ENCODE measurements around the gene NDP.

NDP gene, protein sequence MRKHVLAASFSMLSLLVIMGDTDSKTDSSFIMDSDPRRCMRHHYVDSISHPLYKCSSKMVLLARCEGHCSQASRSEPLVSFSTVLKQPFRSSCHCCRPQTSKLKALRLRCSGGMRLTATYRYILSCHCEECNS

DNA sequence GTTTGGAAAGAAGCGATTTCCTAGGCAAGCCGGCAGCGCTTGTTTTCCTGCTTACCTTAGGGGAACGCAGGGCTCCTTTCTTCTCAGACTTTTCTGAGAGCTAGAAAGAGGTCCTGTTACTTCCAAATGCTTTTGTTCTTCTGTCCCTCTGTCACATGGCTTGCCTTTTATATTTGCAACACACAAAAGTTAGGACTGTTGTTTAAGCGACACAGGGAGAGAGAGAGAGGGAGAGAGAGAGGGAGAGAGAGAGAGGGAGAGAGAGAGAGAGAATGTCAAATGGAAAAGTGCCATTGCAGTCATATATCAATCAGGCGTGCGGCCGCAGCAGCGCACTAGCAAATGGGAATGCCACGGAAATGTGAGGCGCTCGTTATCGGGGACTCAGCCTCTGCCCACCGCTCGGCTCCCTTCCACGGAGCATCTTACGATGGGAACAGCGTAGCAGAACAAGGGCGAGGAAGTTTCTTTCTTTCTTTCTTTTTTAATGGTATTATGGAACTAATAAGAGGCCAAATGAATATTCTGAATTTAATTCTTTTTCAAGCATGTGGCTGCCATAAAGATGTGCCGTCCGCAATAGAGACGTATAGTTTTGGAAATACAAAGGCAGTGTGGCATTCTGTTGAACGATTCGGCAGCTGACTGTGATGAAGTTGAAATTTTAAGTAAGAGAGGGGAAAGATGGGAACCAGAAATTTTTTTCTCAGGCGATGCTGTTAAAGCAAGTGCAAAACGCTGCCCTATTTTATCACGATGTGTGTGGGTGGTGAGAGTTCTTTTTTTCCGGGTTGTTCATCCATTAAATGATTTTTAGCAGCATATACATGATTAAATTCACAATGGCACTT, at the start of gene NDP:
NDP (minus strand) TSS at position 142 of the 851 bp plus-strand sequence. CDS start 14,745 bp downstream, outside the sequence.
- DNase-seq (ENCODE audit: low read depth): peak; percentile 4
- peak within 1 kb of the TSS; percentile 30 for H3K4me3 ChIP-seq (ENCODE audit: low read length)
- TF ChIP-seq, protein P1, sequence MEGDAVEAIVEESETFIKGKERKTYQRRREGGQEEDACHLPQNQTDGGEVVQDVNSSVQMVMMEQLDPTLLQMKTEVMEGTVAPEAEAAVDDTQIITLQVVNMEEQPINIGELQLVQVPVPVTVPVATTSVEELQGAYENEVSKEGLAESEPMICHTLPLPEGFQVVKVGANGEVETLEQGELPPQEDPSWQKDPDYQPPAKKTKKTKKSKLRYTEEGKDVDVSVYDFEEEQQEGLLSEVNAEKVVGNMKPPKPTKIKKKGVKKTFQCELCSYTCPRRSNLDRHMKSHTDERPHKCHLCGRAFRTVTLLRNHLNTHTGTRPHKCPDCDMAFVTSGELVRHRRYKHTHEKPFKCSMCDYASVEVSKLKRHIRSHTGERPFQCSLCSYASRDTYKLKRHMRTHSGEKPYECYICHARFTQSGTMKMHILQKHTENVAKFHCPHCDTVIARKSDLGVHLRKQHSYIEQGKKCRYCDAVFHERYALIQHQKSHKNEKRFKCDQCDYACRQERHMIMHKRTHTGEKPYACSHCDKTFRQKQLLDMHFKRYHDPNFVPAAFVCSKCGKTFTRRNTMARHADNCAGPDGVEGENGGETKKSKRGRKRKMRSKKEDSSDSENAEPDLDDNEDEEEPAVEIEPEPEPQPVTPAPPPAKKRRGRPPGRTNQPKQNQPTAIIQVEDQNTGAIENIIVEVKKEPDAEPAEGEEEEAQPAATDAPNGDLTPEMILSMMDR (IDR thresholded peaks at IDR 0.05; ENCODE audit: insufficient read depth, low read depth, low read length, missing control alignments): no peak

DNA sequence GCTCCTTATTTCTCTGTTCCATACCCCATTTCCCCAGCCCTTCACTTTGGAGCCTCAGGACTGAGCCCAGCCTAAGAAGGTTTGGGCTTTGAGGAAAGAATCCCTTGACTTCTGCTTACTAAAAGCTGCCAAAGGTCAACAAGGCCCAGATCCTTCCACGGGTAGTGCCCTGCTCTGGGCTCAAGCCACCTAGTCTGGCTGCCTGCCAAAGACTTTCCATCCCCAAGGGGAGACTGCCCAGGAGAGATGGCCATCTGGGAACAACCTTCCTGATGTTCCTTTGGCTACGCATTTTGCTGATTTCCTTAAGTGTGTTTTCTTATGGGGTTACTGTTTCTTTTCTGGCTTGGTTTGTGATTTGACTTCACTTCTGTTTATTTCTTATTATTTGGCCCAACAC, 49.8 kb upstream of the NDP start:
- DNase-seq (ENCODE audit: low read depth): no peak
- TF ChIP-seq, protein P1 (IDR thresholded peaks at IDR 0.05; ENCODE audit: insufficient read depth, low read depth, low read length, missing control alignments): no peak
- H3K4me3 ChIP-seq (ENCODE audit: low read length): no peak overlapping the region

DNA sequence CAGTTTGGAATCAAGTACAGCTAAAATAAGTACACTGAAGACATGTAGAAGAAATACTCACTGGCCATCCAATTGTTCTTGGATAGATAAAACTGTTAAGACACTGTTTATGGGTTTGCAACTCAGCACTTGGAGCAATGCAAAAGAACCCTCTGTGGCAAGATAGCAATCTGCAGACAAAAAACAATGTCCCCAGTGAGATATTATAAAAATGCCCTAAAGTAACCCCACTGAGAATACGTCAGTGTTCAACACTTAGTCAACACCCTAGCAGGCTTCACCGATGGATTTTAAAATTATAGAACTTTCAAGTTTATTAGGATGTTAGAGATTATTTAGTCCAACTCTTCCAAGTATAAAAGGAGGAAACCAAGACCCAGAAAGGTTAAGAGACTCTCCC, 47.5 kb upstream of the NDP start:
- H3K4me3 ChIP-seq (ENCODE audit: low read length): no peak overlapping the region
- TF ChIP-seq, protein P1 (IDR thresholded peaks at IDR 0.05; ENCODE audit: insufficient read depth, low read depth, low read length, missing control alignments): no peak
- DNase-seq (ENCODE audit: low read depth): no peak

DNA sequence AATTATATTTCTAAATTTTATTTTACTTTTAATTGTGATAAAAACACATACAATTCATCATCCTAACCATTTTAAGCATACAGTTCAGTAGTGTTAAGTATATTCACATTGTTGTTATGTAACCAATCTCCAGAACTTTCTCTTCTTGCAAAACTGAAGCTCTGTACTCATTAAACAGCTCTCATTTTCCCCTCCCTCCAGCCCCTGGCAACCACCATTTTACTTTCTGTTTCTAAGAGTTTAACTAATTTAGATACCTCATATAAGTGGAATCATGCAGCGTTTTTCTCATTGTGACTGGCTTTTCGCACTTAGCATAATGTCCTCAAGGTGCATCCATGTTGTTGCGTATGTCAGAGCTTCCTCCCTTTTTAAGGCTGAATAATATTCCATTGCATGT, 46.7 kb upstream of the NDP start:
- TF ChIP-seq, protein P1 (IDR thresholded peaks at IDR 0.05; ENCODE audit: insufficient read depth, low read depth, low read length, missing control alignments): no peak
- no peak for DNase-seq (ENCODE audit: low read depth)
- H3K4me3 ChIP-seq (ENCODE audit: low read length): no peak overlapping the region

DNA sequence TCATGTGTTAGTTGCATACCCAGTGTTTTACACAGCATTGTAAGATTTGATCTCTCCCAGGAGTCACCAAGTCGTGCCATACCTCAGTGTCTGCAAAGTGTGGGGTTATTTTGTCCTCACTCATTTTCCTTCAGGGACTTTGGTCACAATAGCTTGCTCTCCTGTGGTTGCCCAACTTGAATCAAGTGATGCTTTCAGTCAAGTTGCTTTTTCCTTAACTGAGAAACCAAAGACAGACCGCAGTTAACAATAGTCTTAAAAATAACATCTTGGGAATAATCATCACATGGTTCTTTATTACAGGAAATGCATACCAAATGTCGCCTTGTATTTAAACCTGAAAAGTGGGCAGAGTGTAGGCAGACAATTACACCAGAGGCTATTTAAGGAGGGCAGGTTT, 44.5 kb upstream of the NDP start:
- TF ChIP-seq, protein P1 (IDR thresholded peaks at IDR 0.05; ENCODE audit: insufficient read depth, low read depth, low read length, missing control alignments): no peak
- no peak overlapping the region for H3K4me3 ChIP-seq (ENCODE audit: low read length)
- no peak for DNase-seq (ENCODE audit: low read depth)

DNA sequence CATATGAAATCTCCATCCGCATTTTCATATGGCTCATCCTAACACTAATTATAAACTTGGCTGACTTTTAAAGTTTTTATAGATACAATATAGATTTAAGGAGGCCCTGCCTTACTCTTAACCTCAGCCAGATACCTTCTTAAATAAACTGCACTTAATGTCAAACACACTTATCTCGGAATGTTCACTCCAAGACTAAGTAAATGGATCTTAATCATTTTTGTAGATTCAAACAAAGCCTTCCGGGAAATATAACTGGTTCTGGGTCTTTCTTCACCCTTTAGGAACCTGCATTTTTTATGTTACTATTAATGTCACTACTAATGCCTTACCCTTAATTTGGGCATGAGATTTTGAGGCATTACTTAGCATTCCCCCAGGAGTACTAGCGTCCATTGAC, 43.7 kb upstream of the NDP start:
- no peak overlapping the region for H3K4me3 ChIP-seq (ENCODE audit: low read length)
- TF ChIP-seq, protein P1 (IDR thresholded peaks at IDR 0.05; ENCODE audit: insufficient read depth, low read depth, low read length, missing control alignments): no peak
- no peak for DNase-seq (ENCODE audit: low read depth)

All from epithelial cell of esophagus (primary cell).